HepG2 (cell line): ENCODE results near the gene STX1B. TPM values are rescaled to one million over a fixed set of nuclear protein-coding genes. Genes with fewer than 3 reads are reported as not detected.

ENCODE experiments used
- ATRX ChIP-seq: sonication (generic); formaldehyde crosslinking; IDR thresholded peaks from 2 replicates; pipeline ENCODE4 v1.4.0; 2020; ENCODE audit warnings: missing genetic modification reagents, borderline replicate concordance
- CBX5 ChIP-seq: sonication (generic); formaldehyde crosslinking; IDR thresholded peaks from 2 replicates; pipeline ENCODE4 v1.4.0; 2020; ENCODE audit warnings: missing genetic modification reagents, borderline replicate concordance
- GATA4 ChIP-seq: sonication (generic); IDR thresholded peaks from 2 replicates; pipeline ENCODE4 v1.6.1; 2016; ENCODE audit warnings: antibody characterized with exemption, low read depth, borderline replicate concordance
- MAZ ChIP-seq, 2 experiments: sonication (generic) in 1 of 2; formaldehyde crosslinking in 1 of 2; IDR thresholded peaks; 2 replicates each; pipeline versions ENCODE4 v1.5.0 to v1.6.1; 2012 to 2020; ENCODE audit warnings: low read depth in 2 of 2, mild to moderate bottlenecking in 2 of 2, borderline replicate concordance in 1 of 2, improper control_type of control experiment in 1 of 2, low read length in 1 of 2, missing genetic modification reagents in 1 of 2, moderate library complexity in 1 of 2
- MTF1 ChIP-seq: sonication (generic); formaldehyde crosslinking; IDR thresholded peaks from 2 replicates; pipeline ENCODE4 v1.5.0; 2020; ENCODE audit warnings: missing genetic modification reagents
- NFKB2 ChIP-seq: sonication (generic); formaldehyde crosslinking; IDR thresholded peaks from 2 replicates; pipeline ENCODE4 v1.4.0; 2020; ENCODE audit warnings: missing genetic modification reagents, borderline replicate concordance
- SRSF9 ChIP-seq: fragments of 200-400 bp; formaldehyde crosslinking; IDR thresholded peaks from 2 replicates; pipeline ENCODE4 v1.6.1; 2018; ENCODE audit warnings: borderline replicate concordance, mild to moderate bottlenecking, low read depth, low read length; ENCODE audit not compliant: insufficient read depth, poor library complexity, severe bottlenecking
- TGIF2 ChIP-seq: IDR thresholded peaks from 2 replicates; pipeline ENCODE4 v1.6.1; 2016; ENCODE audit warnings: control low read depth, missing compliant biosample characterization
- ZFP62 ChIP-seq: sonication (generic); formaldehyde crosslinking; IDR thresholded peaks from 2 replicates; pipeline ENCODE4 v1.4.0; 2020; ENCODE audit warnings: missing genetic modification reagents
- ZNF251 ChIP-seq: sonication (generic); formaldehyde crosslinking; IDR thresholded peaks from 2 replicates; pipeline ENCODE4 v1.9.0; 2021; ENCODE audit warnings: mild to moderate bottlenecking, missing genetic modification reagents
- ZNF317 ChIP-seq: sonication (generic); formaldehyde crosslinking; IDR thresholded peaks from 2 replicates; pipeline ENCODE4 v1.5.0; 2020; ENCODE audit warnings: mild to moderate bottlenecking, missing genetic modification reagents
- ZNF383 ChIP-seq: sonication (generic); formaldehyde crosslinking; IDR thresholded peaks from 2 replicates; pipeline ENCODE4 v1.4.0; 2020; ENCODE audit warnings: missing genetic modification reagents, mild to moderate bottlenecking, borderline replicate concordance
- ZNF816 ChIP-seq: sonication (generic); formaldehyde crosslinking; IDR thresholded peaks from 2 replicates; pipeline ENCODE4 v1.8.0; 2022; ENCODE audit warnings: missing genetic modification reagents, mild to moderate bottlenecking, borderline replicate concordance
- polyA plus RNA-seq, 8 experiments: library from polyadenylated mRNA; depleted of rRNA in 3 of 8; stranded (reverse) in 7 of 8; unstranded in 1 of 8; fragments of >200 nt; fragmentation: Illumina TruSeq in 4 of 8; extraction: Trizol in 4 of 8; gene quantifications; 2 replicates each; pipeline versions ENCODE4 v1.2.1 to v1.2.3, GENCODE V29; 2011 to 2016; ENCODE audit warnings: low read depth in 4 of 8, missing spikeins in 1 of 8, mixed read lengths in 1 of 8; ENCODE audit not compliant: insufficient read depth in 1 of 8
- total RNA-seq, 5 experiments: library from RNA; depleted of rRNA; stranded (reverse); fragments of >200 nt; fragmentation: Illumina TruSeq; extraction: Trizol; gene quantifications; 2 replicates each; pipeline ENCODE4 v1.2.3, GENCODE V29; 2016; ENCODE audit warnings: low read depth in 1 of 5
- TF ChIP-seq, protein P1 (sequence below), 2 experiments: sonication (generic) in 1 of 2; formaldehyde crosslinking in 1 of 2; IDR thresholded peaks; 2 replicates each; pipeline versions ENCODE4 v1.5.1 to v1.6.1; 2011 to 2020; ENCODE audit warnings: borderline replicate concordance in 1 of 2, low read depth in 1 of 2, low read length in 1 of 2, mild to moderate bottlenecking in 1 of 2, missing genetic modification reagents in 1 of 2, moderate library complexity in 1 of 2
- TF ChIP-seq, protein P2 (sequence below): sonication (generic); formaldehyde crosslinking; IDR thresholded peaks from 2 replicates; pipeline ENCODE4 v1.8.0; 2022; ENCODE audit warnings: missing genetic modification reagents, mild to moderate bottlenecking, inconsistent platforms, borderline replicate concordance
- TF ChIP-seq, protein P3 (sequence below): sonication (generic); formaldehyde crosslinking; conservative IDR thresholded peaks from 2 replicates; pipeline ENCODE4 v1.4.0; 2020; ENCODE audit warnings: missing genetic modification reagents
- TF ChIP-seq, protein P4 (sequence below): IDR thresholded peaks from 2 replicates; pipeline ENCODE4 v1.6.1; 2016; ENCODE audit warnings: missing compliant biosample characterization, missing genetic modification reagents, borderline replicate concordance
- TF ChIP-seq, protein P5 (sequence below): sonication (generic); IDR thresholded peaks from 2 replicates; pipeline ENCODE4 v1.6.1; 2016; ENCODE audit warnings: low read depth, borderline replicate concordance

STX1B gene
- total and polyA plus RNA-seq, 2 of the 13 experiments (the other 11 are each of a cell fraction or from before 2014, with no cell fraction given), result 2.1 to 3.0 TPM

DNA sequence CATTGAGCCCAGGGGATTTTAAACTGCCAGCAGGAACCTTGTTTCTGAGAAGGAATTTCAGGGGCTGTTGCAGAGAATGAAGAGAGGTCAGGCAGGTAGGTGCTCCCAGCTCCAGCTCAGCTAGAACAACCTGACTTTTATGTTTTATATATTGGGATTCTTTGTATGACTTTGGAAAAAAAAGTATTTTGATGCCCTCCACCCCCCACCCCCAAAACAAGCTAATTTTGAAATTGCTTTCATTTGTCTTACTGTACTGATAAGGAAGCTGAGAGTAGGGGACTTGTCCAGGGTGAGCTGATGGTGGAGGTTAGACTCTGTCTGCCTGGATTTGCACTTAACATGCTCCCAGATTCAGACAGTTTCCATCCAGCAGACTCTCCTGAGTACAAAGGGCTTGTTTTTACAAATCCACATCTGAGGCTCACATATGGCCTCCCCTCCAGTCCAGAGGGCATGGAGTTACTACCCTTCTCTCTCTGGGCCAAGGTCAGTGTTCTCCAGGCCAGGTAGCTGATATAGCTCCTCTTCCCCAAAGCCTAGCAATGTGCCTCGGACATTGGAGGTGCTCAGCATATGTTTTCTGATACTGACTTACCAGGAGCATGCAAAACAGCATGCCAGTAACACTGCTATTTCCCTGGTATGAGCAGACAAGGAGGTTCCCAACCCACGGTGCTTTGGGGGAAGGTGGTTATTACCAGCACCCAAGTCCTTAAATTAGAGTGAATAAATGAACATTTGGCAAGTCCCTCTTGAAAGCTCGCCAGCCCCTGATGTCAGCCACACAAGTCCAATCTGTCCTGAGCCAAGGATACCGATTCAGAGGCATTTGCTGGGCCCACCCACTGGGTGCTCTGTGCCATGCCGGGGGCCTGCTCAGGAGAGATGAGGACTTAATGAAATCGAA lies 11.3 kb downstream of the STX1B start (continued):
- TF ChIP-seq, protein P1, sequence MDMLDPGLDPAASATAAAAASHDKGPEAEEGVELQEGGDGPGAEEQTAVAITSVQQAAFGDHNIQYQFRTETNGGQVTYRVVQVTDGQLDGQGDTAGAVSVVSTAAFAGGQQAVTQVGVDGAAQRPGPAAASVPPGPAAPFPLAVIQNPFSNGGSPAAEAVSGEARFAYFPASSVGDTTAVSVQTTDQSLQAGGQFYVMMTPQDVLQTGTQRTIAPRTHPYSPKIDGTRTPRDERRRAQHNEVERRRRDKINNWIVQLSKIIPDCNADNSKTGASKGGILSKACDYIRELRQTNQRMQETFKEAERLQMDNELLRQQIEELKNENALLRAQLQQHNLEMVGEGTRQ (IDR thresholded peaks at IDR 0.05; ENCODE audit: low read depth, low read length), result no peak
- TF ChIP-seq, protein P1 (CRISPR knock-in tag; IDR thresholded peaks at IDR 0.05; ENCODE audit: borderline replicate concordance), result no peak
- no peak for TF ChIP-seq ZNF383 (CRISPR knock-in tag)
- no peak for TF ChIP-seq MTF1
- TF ChIP-seq NFKB2 (CRISPR knock-in tag), result no peak
- no peak for TF ChIP-seq ZNF816
- TF ChIP-seq ATRX (CRISPR knock-in tag), result no peak
- TF ChIP-seq GATA4, result peak; percentile 52; the same call in 1 of the 2 replicates
- no peak for TF ChIP-seq SRSF9
- no peak for TF ChIP-seq ZFP62 (CRISPR knock-in tag)
- TF ChIP-seq TGIF2 (CRISPR knock-in tag), result no peak
- TF ChIP-seq, protein P2, sequence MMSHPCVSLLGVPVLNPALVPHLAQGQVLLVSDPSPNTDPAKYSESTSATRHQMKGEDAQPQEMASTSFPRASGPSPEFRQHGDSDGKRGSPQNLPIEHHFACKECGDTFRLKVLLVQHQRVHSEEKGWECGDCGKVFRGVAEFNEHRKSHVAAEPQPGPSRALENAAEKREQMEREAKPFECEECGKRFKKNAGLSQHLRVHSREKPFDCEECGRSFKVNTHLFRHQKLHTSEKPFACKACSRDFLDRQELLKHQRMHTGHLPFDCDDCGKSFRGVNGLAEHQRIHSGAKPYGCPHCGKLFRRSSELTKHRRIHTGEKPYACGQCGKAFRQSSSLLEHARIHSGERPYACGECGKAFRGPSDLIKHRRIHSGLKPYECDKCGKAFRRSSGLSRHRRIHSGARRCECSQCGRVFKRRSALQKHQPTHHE (CRISPR knock-in tag), result peak; percentile 80; the same call in 1 of the 2 replicates
- TF ChIP-seq, protein P3, sequence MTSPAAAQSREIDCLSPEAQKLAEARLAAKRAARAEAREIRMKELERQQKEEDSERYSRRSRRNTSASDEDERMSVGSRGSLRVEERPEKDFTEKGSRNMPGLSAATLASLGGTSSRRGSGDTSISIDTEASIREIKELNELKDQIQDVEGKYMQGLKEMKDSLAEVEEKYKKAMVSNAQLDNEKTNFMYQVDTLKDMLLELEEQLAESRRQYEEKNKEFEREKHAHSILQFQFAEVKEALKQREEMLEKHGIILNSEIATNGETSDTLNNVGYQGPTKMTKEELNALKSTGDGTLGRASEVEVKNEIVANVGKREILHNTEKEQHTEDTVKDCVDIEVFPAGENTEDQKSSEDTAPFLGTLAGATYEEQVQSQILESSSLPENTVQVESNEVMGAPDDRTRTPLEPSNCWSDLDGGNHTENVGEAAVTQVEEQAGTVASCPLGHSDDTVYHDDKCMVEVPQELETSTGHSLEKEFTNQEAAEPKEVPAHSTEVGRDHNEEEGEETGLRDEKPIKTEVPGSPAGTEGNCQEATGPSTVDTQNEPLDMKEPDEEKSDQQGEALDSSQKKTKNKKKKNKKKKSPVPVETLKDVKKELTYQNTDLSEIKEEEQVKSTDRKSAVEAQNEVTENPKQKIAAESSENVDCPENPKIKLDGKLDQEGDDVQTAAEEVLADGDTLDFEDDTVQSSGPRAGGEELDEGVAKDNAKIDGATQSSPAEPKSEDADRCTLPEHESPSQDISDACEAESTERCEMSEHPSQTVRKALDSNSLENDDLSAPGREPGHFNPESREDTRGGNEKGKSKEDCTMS (CRISPR knock-in tag), result no peak
- TF ChIP-seq, protein P4, sequence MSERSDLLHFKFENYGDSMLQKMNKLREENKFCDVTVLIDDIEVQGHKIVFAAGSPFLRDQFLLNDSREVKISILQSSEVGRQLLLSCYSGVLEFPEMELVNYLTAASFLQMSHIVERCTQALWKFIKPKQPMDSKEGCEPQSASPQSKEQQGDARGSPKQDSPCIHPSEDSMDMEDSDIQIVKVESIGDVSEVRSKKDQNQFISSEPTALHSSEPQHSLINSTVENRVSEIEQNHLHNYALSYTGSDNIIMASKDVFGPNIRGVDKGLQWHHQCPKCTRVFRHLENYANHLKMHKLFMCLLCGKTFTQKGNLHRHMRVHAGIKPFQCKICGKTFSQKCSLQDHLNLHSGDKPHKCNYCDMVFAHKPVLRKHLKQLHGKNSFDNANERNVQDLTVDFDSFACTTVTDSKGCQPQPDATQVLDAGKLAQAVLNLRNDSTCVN, result no peak; the same call in 1 of the 2 replicates
- TF ChIP-seq, protein P5, sequence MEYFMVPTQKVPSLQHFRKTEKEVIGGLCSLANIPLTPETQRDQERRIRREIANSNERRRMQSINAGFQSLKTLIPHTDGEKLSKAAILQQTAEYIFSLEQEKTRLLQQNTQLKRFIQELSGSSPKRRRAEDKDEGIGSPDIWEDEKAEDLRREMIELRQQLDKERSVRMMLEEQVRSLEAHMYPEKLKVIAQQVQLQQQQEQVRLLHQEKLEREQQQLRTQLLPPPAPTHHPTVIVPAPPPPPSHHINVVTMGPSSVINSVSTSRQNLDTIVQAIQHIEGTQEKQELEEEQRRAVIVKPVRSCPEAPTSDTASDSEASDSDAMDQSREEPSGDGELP, result peak; percentile 77; the same call in 1 of the 2 replicates
- TF ChIP-seq ZNF317 (CRISPR knock-in tag), result peak; percentile 84
- TF ChIP-seq CBX5 (CRISPR knock-in tag), result peak; percentile 22; the same call in 1 of the 2 replicates
- no peak for TF ChIP-seq ZNF251
- no peak for TF ChIP-seq MAZ (IDR thresholded peaks at IDR 0.05; ENCODE audit: borderline replicate concordance, low read depth, low read length)
- peak; percentile 46; the same call in 1 of the 2 replicates for TF ChIP-seq MAZ (CRISPR knock-in tag; IDR thresholded peaks at IDR 0.05; ENCODE audit: low read depth)
